ENCODE data around the gene SRF.

The SRF gene

GRCh38 chr6:43219119-43219518, 48.0 kb downstream of the SRF start:
- no peak for DNase-seq

GRCh38 chr6:43219814-43220213, 48.7 kb downstream of the SRF start:
- no peak for DNase-seq

GRCh38 chr6:43220439-43220951, 49.4 kb downstream of the SRF start:
- DNase-seq: no peak

GRCh38 chr6:43221046-43221972, 50.2 kb downstream of the SRF start:
- DNase-seq: no peak

- DNase-seq: no peak
Observed at GRCh38 chr6:43222418-43223059, 51.5 kb downstream of the SRF start.

GRCh38 chr6:43223175-43223574, 52.1 kb downstream of the SRF start:
- no peak for DNase-seq

GRCh38 chr6:43226192-43226851, 55.3 kb downstream of the SRF start:
- no peak for DNase-seq

- DNase-seq: peak; percentile 89
Observed at GRCh38 chr6:43228951-43229802, 58.1 kb downstream of the SRF start, which contains the start of gene DNPH1. TSS of gene DNPH1 (minus strand) at chr6:43229481. CDS start at chr6:43229456, 25 bp downstream.

- no peak for DNase-seq
Observed at GRCh38 chr6:43229803-43230620, 58.9 kb downstream of the SRF start.

GRCh38 chr6:43231053-43231452, 60.0 kb downstream of the SRF start:
- DNase-seq: no peak
